ENCODE results near the gene CACNA1D.

The CACNA1D gene

DNA sequence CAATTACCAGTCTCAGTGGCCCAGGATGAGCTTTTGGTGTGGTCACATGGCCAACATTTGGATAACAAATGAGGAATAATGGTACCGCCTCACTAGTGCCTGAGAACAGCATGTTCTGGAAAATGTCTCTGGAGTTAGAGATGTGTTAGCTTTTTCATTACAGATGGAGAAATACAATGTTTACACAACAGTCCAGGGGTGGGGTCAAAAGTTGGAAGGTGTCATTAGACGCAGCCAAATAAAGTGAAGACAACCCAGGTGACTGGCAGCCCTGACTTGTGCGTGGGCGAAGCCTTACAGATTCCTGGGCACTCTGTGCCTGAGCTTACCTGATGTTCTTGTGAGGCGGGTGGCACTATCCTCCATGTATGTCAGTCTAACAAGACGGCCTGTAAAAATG, 364.8 kb downstream of the CACNA1D start:
- H3K27ac ChIP-seq = no peak overlapping the region
- no peak for DNase-seq (ENCODE audit: low spot score)
- H3K4me3 ChIP-seq = no peak overlapping the region
- TF ChIP-seq, protein P1, sequence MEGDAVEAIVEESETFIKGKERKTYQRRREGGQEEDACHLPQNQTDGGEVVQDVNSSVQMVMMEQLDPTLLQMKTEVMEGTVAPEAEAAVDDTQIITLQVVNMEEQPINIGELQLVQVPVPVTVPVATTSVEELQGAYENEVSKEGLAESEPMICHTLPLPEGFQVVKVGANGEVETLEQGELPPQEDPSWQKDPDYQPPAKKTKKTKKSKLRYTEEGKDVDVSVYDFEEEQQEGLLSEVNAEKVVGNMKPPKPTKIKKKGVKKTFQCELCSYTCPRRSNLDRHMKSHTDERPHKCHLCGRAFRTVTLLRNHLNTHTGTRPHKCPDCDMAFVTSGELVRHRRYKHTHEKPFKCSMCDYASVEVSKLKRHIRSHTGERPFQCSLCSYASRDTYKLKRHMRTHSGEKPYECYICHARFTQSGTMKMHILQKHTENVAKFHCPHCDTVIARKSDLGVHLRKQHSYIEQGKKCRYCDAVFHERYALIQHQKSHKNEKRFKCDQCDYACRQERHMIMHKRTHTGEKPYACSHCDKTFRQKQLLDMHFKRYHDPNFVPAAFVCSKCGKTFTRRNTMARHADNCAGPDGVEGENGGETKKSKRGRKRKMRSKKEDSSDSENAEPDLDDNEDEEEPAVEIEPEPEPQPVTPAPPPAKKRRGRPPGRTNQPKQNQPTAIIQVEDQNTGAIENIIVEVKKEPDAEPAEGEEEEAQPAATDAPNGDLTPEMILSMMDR (IDR thresholded peaks at IDR 0.05) = no peak

DNA sequence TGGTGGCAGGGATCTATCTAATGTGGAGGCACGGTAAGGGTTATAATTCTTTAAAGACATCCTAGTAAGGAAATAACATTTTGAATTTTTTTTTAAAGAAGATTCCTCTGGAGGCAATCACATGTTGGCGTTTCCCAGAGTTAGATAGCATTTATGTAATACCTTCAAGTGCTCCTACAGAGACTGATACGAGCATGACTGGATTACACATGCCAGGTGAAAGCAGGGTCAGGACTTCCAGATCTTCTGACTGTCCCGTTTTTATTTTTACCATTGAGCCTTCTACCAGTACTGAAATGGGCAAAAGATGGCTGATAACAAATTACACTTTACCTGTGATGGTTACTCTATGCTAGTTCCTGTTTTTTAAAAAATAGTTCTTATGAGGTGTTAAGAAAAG, 365.8 kb downstream of the CACNA1D start:
- DNase-seq (ENCODE audit: low spot score) = no peak
- Histone ChIP-seq H3K4me3 (no peak overlapping the region), H3K27ac (no peak overlapping the region)
- TF ChIP-seq, protein P1 (IDR thresholded peaks at IDR 0.05) = no peak

DNA sequence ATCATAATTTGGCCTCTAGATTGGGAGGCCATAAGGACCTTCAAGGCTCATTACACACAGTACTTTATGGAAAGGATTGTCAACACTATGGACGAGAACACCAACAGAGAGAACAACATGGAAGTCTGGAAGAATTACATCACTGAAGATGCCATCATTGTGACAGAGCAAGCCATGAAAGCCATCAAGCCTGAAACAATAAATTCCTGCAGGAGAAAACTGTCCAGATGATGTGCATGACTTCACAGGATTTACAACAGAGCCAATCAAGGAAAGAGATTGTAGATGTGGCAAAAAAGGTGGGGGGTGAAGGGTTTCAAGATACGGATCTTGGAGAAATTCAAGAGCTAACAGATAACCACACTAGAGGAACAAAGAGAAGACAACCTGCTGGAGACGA, 367.8 kb downstream of the CACNA1D start:
- DNase-seq (ENCODE audit: low spot score) = no peak
- Histone ChIP-seq H3K27ac (no peak overlapping the region), H3K4me3 (no peak overlapping the region)
- TF ChIP-seq, protein P1 (IDR thresholded peaks at IDR 0.05) = no peak

DNA sequence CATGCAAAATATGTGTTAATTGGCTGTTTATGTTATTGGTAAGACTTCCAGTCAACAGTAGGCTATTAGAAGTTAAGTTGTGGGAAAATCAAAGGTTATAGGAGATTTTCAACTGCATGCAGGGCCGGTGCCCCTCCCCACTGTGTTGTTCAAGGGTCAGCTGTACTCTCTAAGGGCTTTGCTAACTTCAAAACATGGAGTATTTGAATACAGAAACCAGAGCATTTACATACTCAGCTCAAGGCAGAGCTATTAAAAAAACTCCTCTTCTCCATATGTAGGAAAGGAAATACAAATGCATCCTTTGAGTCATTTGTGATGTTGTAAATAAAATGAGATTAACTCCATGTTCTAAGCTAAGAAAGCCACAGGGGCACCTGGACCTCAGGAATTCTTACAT, 368.7 kb downstream of the CACNA1D start:
- H3K27ac ChIP-seq = no peak overlapping the region
- DNase-seq (ENCODE audit: low spot score) = no peak
- no peak overlapping the region for H3K4me3 ChIP-seq
- TF ChIP-seq, protein P1 (IDR thresholded peaks at IDR 0.05) = no peak

All from coronary artery (tissue), 2 donors.